Spleen (tissue), 11 donors: Measurements from ENCODE around the gene CHID1. TPM values are rescaled to one million over a fixed set of nuclear protein-coding genes. Genes with fewer than 3 reads are reported as not detected.

ENCODE experiments used
- DNase-seq: peaks from one replicate; pipeline ENCODE4 v3.0.0-alpha.2; 2020
- H3K27ac ChIP-seq, 8 donors: fragments of 200-600 bp; sonication (generic) in 7 of 8; 1 replicate in 4 of 8; 2 replicates in 4 of 8; pipeline versions ENCODE4 v1.5.0 to v1.8.0; 2016 to 2021; ENCODE audit warnings: inconsistent platforms in 4 of 8, mild to moderate bottlenecking in 4 of 8, moderate library complexity in 1 of 8
- H3K27me3 ChIP-seq, 7 donors: fragments of 200-600 bp; sonication (generic) in 6 of 7; replicated peaks in 1 of 7; 1 replicate in 4 of 7; 2 replicates in 3 of 7; pipeline versions ENCODE4 v1.5.0 to v1.8.0; 2016 to 2021; ENCODE audit warnings: inconsistent platforms in 3 of 7, mild to moderate bottlenecking in 1 of 7
- H3K36me3 ChIP-seq, 6 donors: fragments of 200-600 bp; sonication (generic) in 5 of 6; 1 replicate in 4 of 6; 2 replicates in 2 of 6; pipeline versions ENCODE4 v1.5.0 to v1.8.0; 2016 to 2021; ENCODE audit warnings: inconsistent platforms in 2 of 6
- H3K4me1 ChIP-seq, 6 donors: fragments of 200-600 bp; sonication (generic) in 5 of 6; 1 replicate in 3 of 6; 2 replicates in 3 of 6; pipeline versions ENCODE4 v1.5.0 to v1.8.0; 2016 to 2021; ENCODE audit warnings: inconsistent platforms in 3 of 6
- H3K4me3 ChIP-seq, 8 donors: fragments of 200-600 bp; sonication (generic) in 7 of 8; 1 replicate in 4 of 8; 2 replicates in 4 of 8; pipeline versions ENCODE4 v1.5.0 to v1.8.0; 2016 to 2021; ENCODE audit warnings: inconsistent platforms in 4 of 8, mild to moderate bottlenecking in 4 of 8, moderate library complexity in 2 of 8
- H3K9me3 ChIP-seq, 8 donors: fragments of 200-600 bp; sonication (generic) in 7 of 8; 1 replicate in 4 of 8; 2 replicates in 4 of 8; pipeline versions ENCODE4 v1.5.0 to v1.8.0; 2016 to 2021; ENCODE audit warnings: inconsistent platforms in 4 of 8
- CTCF ChIP-seq, 11 experiments: fragments of 200-600 bp in 7 of 11; fragments of 450-650 bp in 4 of 11; sonication (generic) in 4 of 11; IDR thresholded peaks in 8 of 11; conservative IDR thresholded peaks in 3 of 11; 1 replicate in 7 of 11; 2 replicates in 4 of 11; pipeline versions ENCODE4 v1.4.0 to v1.8.0; 2016 to 2021; ENCODE audit warnings: antibody characterized with exemption in 11 of 11, inconsistent platforms in 4 of 11, mild to moderate bottlenecking in 1 of 11
- POLR2A ChIP-seq, 3 donors: fragments of 450-650 bp; IDR thresholded peaks; one replicate each; pipeline ENCODE4 v1.5.1; 2017; ENCODE audit warnings: antibody characterized with exemption in 3 of 3, mild to moderate bottlenecking in 1 of 3
- POLR2AphosphoS5 ChIP-seq, 3 donors: sonication (generic); formaldehyde crosslinking; IDR thresholded peaks; one replicate each; pipeline ENCODE4 v1.5.1; 2017; ENCODE audit warnings: antibody characterized with exemption in 3 of 3
- WGBS, 5 donors: extraction: QIAGEN DNeasy Blood & Tissue Kit in 3 of 5; methylation state at CpG; one replicate each; pipeline versions ENCODE4 v1.1.5 to v1.1.7; 2013 to 2018; 5-methylcytosine and 5-hydroxymethylcytosine counted together
- intact Hi-C: fragments of 100-400 bp; cut with DNase I; formaldehyde crosslinking; loops from one replicate; pipeline ENCODE4 v1.15.0; 2023; ENCODE audit warnings: low total_unique reads
- polyA plus RNA-seq, 3 donors: library from polyadenylated mRNA; stranded (reverse); fragments of 200-250 nt; gene quantifications; one replicate each; pipeline ENCODE4 v1.2.1, GENCODE V29; 2013
- total RNA-seq, 7 donors: library from RNA; depleted of rRNA in 3 of 7; stranded (reverse); fragments of >200 nt in 3 of 7; fragmentation: NEBNext Ultra II Directional in 4 of 7; extraction: Animal tissue kit (Norgen Biotek cat#: 25700) in 4 of 7; gene quantifications; one replicate each; pipeline versions ENCODE4 v1.1.0 to v1.2.1, GENCODE V29; 2016 to 2021
- donor health status: healthy with polysubstance abuse.
- donor health status: DM: no; HTN: no; CAD: no; lungs with moderate emphysema.
- donor health status: DM: no; HTN: no; CAD: no.
- donor health status: Bipolar disorder and iron deficiency.
- donor health status: healthy.
- donor health status: DM: no; HTN: no; CAD: no.
- donor health status: DM: yes; HTN: yes; CAD: no.

CHID1 gene
- total and polyA plus RNA-seq, 10 donors, result 37.2 to 218 (median 117) TPM

GRCh38 chr11:836700-837099 lies 73.9 kb downstream of the CHID1 start:
- WGBS, 5 donors, result 81 to 91% (median 88%) methylated on average over 8 to 9 of the region's 9 CpGs
- no peak overlapping the region for H3K27ac ChIP-seq
- intact Hi-C loops, result no loop called here

GRCh38 chr11:836274-836673 lies 74.3 kb downstream of the CHID1 start:
- TF ChIP-seq POLR2AphosphoS5 (IDR thresholded peaks at IDR 0.05) (peak in 2 of 3 donors; percentile 13 to 61), CTCF (IDR thresholded peaks at IDR 0.05 in 8 of 11, conservative IDR thresholded peaks at IDR 0.05 in 3 of 11) (no peak)
- Histone ChIP-seq H3K27me3 (peaks cover 0 to 42% (median 0%) of the 10 kb centered on the region in 7 donors), H3K4me1 (peaks cover 27 to 96% (median 63%) of the 10 kb centered on the region in 6 donors), H3K9me3 (no peaks in the 10 kb centered on the region), H3K36me3 (peaks cover 0 to 54% (median 38%) of the 10 kb centered on the region in 6 donors), H3K4me3 (no peak overlapping the region), H3K27ac (peak overlapping the region in 1 of 8 donors; percentile 31)
- DNase-seq, result peak; percentile 76
- WGBS, 5 donors, result 91 to 97% (median 94%) methylated on average over 7 to 14 of the region's 14 CpGs
- intact Hi-C loops, result no loop called here

More at GRCh38 chr11:836700-837099, 73.9 kb downstream of the CHID1 start:
- DNase-seq, result no peak
- Histone ChIP-seq H3K36me3 (peaks cover 0 to 54% (median 38%) of the 10 kb centered on the region in 6 donors), H3K4me3 (no peak overlapping the region), H3K27me3 (peaks cover 0 to 38% (median 0%) of the 10 kb centered on the region in 7 donors), H3K4me1 (peaks cover 30 to 96% (median 64%) of the 10 kb centered on the region in 6 donors), H3K9me3 (no peaks in the 10 kb centered on the region)
- TF ChIP-seq POLR2A (IDR thresholded peaks at IDR 0.05) (no peak), POLR2AphosphoS5 (IDR thresholded peaks at IDR 0.05) (peak in 2 of 3 donors; percentile 1 to 3)

- TF ChIP-seq POLR2AphosphoS5 (IDR thresholded peaks at IDR 0.05), result peak; percentile 56 to 84 (median 74)
- TF ChIP-seq CTCF (IDR thresholded peaks at IDR 0.05 in 8 of 11, conservative IDR thresholded peaks at IDR 0.05 in 3 of 11), result no peak
- TF ChIP-seq POLR2A (IDR thresholded peaks at IDR 0.05), result no peak
- Histone ChIP-seq H3K27ac (peak overlapping the region in 6 of 8 donors; percentile 38 to 87 (median 80)), H3K4me3 (peak overlapping the region in 4 of 8 donors; percentile 10 to 83 (median 63)), H3K27me3 (peaks cover 0 to 58% (median 14%) of the 10 kb centered on the region in 7 donors), H3K4me1 (peaks cover 30 to 96% (median 65%) of the 10 kb centered on the region in 6 donors), H3K9me3 (no peaks in the 10 kb centered on the region), H3K36me3 (peaks cover 0 to 39% (median 32%) of the 10 kb centered on the region in 6 donors)
- intact Hi-C loops, result no loop called here
- WGBS, 5 donors, result 25 to 47% (median 42%) methylated on average over 17 to 31 of the region's 31 CpGs
- peak; percentile 78 for DNase-seq
Measured at GRCh38 chr11:834371-835316, 76.0 kb downstream of the CHID1 start.

GRCh38 chr11:833849-834311 lies 76.7 kb downstream of the CHID1 start:
- DNase-seq, result no peak
- Histone ChIP-seq H3K27me3 (peaks cover 0 to 66% (median 20%) of the 10 kb centered on the region in 7 donors), H3K9me3 (no peaks in the 10 kb centered on the region), H3K4me3 (peak overlapping the region in 7 of 8 donors; percentile 58 to 83 (median 62)), H3K36me3 (peaks cover 0 to 32% (median 24%) of the 10 kb centered on the region in 6 donors), H3K27ac (peak overlapping the region in 5 of 8 donors; percentile 78 to 87 (median 81)), H3K4me1 (peaks cover 38 to 96% (median 71%) of the 10 kb centered on the region in 6 donors)
- WGBS, 5 donors, result 63 to 76% (median 65%) methylated on average over 9 of the region's 9 CpGs
- intact Hi-C loops, result no loop called here
- TF ChIP-seq POLR2AphosphoS5 (IDR thresholded peaks at IDR 0.05) (no peak), CTCF (IDR thresholded peaks at IDR 0.05 in 8 of 11, conservative IDR thresholded peaks at IDR 0.05 in 3 of 11) (no peak), POLR2A (IDR thresholded peaks at IDR 0.05) (no peak)
